Measurements from ENCODE around the gene TEX29.

The TEX29 gene

GRCh38 chr13:111288276-111288675 is 32.2 kb upstream of the TEX29 start:
- Histone ChIP-seq H3K36me3 (ENCODE audit: low read length) (peaks cover 6% of the 10 kb centered on the region; the same call in 1 of the 2 replicates), H3K9me2 (replicated peaks; ENCODE audit: insufficient read depth, low read length) (no peaks in the 10 kb centered on the region), H3K4me2 (ENCODE audit: low read depth, low read length, poor library complexity, severe bottlenecking) (no peak overlapping the region), H3K27me3 (ENCODE audit: low read length) (no peaks in the 10 kb centered on the region), H3F3A (ENCODE audit: insufficient read depth) (no peaks in the 10 kb centered on the region), H3K4me3 (ENCODE audit: insufficient read depth, low read length, poor library complexity, severe bottlenecking) (no peak overlapping the region), H3K9me3 (ENCODE audit: insufficient read depth, low read length) (no peaks in the 10 kb centered on the region), H3K9ac (ENCODE audit: low read length) (no peak overlapping the region), H3K79me2 (ENCODE audit: insufficient read depth, low read length) (no peaks in the 10 kb centered on the region), H2AFZ (ENCODE audit: low read depth, low read length, severe bottlenecking) (no peak overlapping the region), H4K20me1 (ENCODE audit: low read depth, low read length) (no peaks in the 10 kb centered on the region), H3K27ac (ENCODE audit: low read depth, low read length) (no peak overlapping the region)
- no peak for TF ChIP-seq EZH2phosphoT487 (conservative IDR thresholded peaks at IDR 0.05; ENCODE audit: low read length)
- TF ChIP-seq, protein P1, sequence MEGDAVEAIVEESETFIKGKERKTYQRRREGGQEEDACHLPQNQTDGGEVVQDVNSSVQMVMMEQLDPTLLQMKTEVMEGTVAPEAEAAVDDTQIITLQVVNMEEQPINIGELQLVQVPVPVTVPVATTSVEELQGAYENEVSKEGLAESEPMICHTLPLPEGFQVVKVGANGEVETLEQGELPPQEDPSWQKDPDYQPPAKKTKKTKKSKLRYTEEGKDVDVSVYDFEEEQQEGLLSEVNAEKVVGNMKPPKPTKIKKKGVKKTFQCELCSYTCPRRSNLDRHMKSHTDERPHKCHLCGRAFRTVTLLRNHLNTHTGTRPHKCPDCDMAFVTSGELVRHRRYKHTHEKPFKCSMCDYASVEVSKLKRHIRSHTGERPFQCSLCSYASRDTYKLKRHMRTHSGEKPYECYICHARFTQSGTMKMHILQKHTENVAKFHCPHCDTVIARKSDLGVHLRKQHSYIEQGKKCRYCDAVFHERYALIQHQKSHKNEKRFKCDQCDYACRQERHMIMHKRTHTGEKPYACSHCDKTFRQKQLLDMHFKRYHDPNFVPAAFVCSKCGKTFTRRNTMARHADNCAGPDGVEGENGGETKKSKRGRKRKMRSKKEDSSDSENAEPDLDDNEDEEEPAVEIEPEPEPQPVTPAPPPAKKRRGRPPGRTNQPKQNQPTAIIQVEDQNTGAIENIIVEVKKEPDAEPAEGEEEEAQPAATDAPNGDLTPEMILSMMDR (IDR thresholded peaks at IDR 0.05; ENCODE audit: insufficient read depth, low read length, poor library complexity, severe bottlenecking), result no peak

- no peak overlapping the region for H3K27ac ChIP-seq (ENCODE audit: low read depth, low read length)
- peaks cover 6% of the 10 kb centered on the region; the same call in 1 of the 2 replicates for H3K36me3 ChIP-seq (ENCODE audit: low read length)
- TF ChIP-seq EZH2phosphoT487 (conservative IDR thresholded peaks at IDR 0.05; ENCODE audit: low read length), result no peak
- TF ChIP-seq, protein P1 (IDR thresholded peaks at IDR 0.05; ENCODE audit: insufficient read depth, low read length, poor library complexity, severe bottlenecking), result no peak
- no peaks in the 10 kb centered on the region for H3K27me3 ChIP-seq (ENCODE audit: low read length)
- H3K9me2 ChIP-seq (replicated peaks; ENCODE audit: insufficient read depth, low read length), result no peaks in the 10 kb centered on the region
- H3K4me3 ChIP-seq (ENCODE audit: insufficient read depth, low read length, poor library complexity, severe bottlenecking), result no peak overlapping the region
- no peaks in the 10 kb centered on the region for H4K20me1 ChIP-seq (ENCODE audit: low read depth, low read length)
- H3K79me2 ChIP-seq (ENCODE audit: insufficient read depth, low read length), result no peaks in the 10 kb centered on the region
- H2AFZ ChIP-seq (ENCODE audit: low read depth, low read length, severe bottlenecking), result no peak overlapping the region
- no peaks in the 10 kb centered on the region for H3F3A ChIP-seq (ENCODE audit: insufficient read depth)
- H3K4me2 ChIP-seq (ENCODE audit: low read depth, low read length, poor library complexity, severe bottlenecking), result no peak overlapping the region
- no peak overlapping the region for H3K9ac ChIP-seq (ENCODE audit: low read length)
- no peaks in the 10 kb centered on the region for H3K9me3 ChIP-seq (ENCODE audit: insufficient read depth, low read length)
Measured at GRCh38 chr13:111289251-111289650, 31.2 kb upstream of the TEX29 start.

- Histone ChIP-seq H3K4me3 (ENCODE audit: insufficient read depth, low read length, poor library complexity, severe bottlenecking) (no peak overlapping the region), H3K79me2 (ENCODE audit: insufficient read depth, low read length) (no peaks in the 10 kb centered on the region), H3K4me2 (ENCODE audit: low read depth, low read length, poor library complexity, severe bottlenecking) (no peak overlapping the region), H3K27me3 (ENCODE audit: low read length) (no peaks in the 10 kb centered on the region), H3K27ac (ENCODE audit: low read depth, low read length) (no peak overlapping the region), H3K9me3 (ENCODE audit: insufficient read depth, low read length) (no peaks in the 10 kb centered on the region), H3K9me2 (replicated peaks; ENCODE audit: insufficient read depth, low read length) (no peaks in the 10 kb centered on the region), H2AFZ (ENCODE audit: low read depth, low read length, severe bottlenecking) (no peak overlapping the region), H3K9ac (ENCODE audit: low read length) (no peak overlapping the region), H3F3A (ENCODE audit: insufficient read depth) (no peaks in the 10 kb centered on the region), H4K20me1 (ENCODE audit: low read depth, low read length) (no peaks in the 10 kb centered on the region), H3K36me3 (ENCODE audit: low read length) (peaks cover 6% of the 10 kb centered on the region; the same call in 1 of the 2 replicates)
- TF ChIP-seq, protein P1 (IDR thresholded peaks at IDR 0.05; ENCODE audit: insufficient read depth, low read length, poor library complexity, severe bottlenecking), result no peak
- no peak for TF ChIP-seq EZH2phosphoT487 (conservative IDR thresholded peaks at IDR 0.05; ENCODE audit: low read length)
Measured at GRCh38 chr13:111291908-111292307, 28.5 kb upstream of the TEX29 start.

Data from SU-DHL-6 (cell line).